Gastroesophageal sphincter (tissue), 3 donors: ENCODE results near the gene PIGL.

Experiments used
- EP300 ChIP-seq: sonication (generic); formaldehyde crosslinking; IDR thresholded peaks from one replicate; pipeline ENCODE4 v1.6.1; 2017; ENCODE audit warnings: antibody characterized with exemption, mild to moderate bottlenecking
- POLR2A ChIP-seq, 2 donors: fragments of 450-650 bp; IDR thresholded peaks; one replicate each; pipeline ENCODE4 v1.6.1; 2017; ENCODE audit warnings: antibody characterized with exemption in 2 of 2, mild to moderate bottlenecking in 2 of 2, moderate library complexity in 1 of 2
- POLR2AphosphoS5 ChIP-seq: sonication (generic); formaldehyde crosslinking; IDR thresholded peaks from one replicate; pipeline ENCODE4 v1.6.1; 2017; ENCODE audit warnings: antibody characterized with exemption
- TF ChIP-seq, protein P1 (sequence below), 4 experiments: fragments of 200-600 bp in 2 of 4; fragments of 450-650 bp in 2 of 4; sonication (generic) in 1 of 4; IDR thresholded peaks; one replicate each; pipeline ENCODE4 v1.5.1; 2017 to 2019; ENCODE audit warnings: antibody characterized with exemption in 4 of 4, mild to moderate bottlenecking in 2 of 4, moderate library complexity in 2 of 4

DNA sequence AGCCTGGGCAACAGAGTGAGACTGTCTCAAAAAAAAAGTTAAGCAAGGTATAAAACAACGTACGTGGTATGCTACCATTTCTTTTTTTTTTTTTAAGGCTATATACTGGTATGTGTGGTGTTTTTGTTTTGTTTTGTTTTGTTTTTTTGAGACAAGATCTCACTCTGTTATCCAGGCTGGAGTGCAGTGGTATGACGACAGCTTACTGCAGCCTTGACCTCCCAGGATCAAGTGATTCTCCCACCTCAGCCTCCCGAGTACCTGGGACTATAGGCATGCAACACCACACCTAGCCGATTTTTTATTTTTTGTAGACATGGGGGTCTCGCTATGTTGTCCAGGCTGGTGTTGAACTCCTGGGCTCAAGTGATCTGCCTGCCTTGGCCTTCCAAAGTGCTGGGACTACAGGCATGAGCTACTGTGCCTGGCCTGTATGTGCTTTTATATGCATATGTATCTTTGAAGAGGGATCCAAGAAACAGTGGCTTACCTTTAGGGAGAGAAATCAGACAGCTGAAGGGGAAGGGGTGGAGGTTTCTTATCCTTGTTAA is 129.8 kb downstream of the PIGL start:
- TF ChIP-seq POLR2A (IDR thresholded peaks at IDR 0.05) (no peak), EP300 (no peak), POLR2AphosphoS5 (no peak)
- TF ChIP-seq, protein P1, sequence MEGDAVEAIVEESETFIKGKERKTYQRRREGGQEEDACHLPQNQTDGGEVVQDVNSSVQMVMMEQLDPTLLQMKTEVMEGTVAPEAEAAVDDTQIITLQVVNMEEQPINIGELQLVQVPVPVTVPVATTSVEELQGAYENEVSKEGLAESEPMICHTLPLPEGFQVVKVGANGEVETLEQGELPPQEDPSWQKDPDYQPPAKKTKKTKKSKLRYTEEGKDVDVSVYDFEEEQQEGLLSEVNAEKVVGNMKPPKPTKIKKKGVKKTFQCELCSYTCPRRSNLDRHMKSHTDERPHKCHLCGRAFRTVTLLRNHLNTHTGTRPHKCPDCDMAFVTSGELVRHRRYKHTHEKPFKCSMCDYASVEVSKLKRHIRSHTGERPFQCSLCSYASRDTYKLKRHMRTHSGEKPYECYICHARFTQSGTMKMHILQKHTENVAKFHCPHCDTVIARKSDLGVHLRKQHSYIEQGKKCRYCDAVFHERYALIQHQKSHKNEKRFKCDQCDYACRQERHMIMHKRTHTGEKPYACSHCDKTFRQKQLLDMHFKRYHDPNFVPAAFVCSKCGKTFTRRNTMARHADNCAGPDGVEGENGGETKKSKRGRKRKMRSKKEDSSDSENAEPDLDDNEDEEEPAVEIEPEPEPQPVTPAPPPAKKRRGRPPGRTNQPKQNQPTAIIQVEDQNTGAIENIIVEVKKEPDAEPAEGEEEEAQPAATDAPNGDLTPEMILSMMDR (IDR thresholded peaks at IDR 0.05) = no peak
